Neural progenitor cell (in vitro differentiated cells): Measurements from ENCODE around the gene CAMK1G. TPM values are rescaled to one million over a fixed set of nuclear protein-coding genes. Genes with fewer than 3 reads are reported as not detected.
A peak's percentile ranks its signal among the peaks of the same experiment; 100 is the strongest.

Source experiments
- DNase-seq: peaks from one replicate; pipeline ENCODE4 v3.0.0-alpha.2; 2016; ENCODE audit warnings: low spot score
- H2AFZ ChIP-seq: fragments of 200-600 bp; sonication (generic); replicated peaks from 2 replicates; pipeline ENCODE4 v1.6.1; 2016; ENCODE audit warnings: antibody characterized with exemption
- H3F3A ChIP-seq: fragments of 200-600 bp; sonication (generic); 2 replicates; pipeline ENCODE4 v1.6.1; 2016; ENCODE audit warnings: antibody characterized with exemption, low read depth
- H3K27ac ChIP-seq: fragments of 200-600 bp; sonication (generic); 2 replicates; pipeline ENCODE4 v1.5.1; 2016; ENCODE audit warnings: mild to moderate bottlenecking
- H3K27me3 ChIP-seq: fragments of 200-600 bp; sonication (generic); 2 replicates; pipeline ENCODE4 v1.6.1; 2016; ENCODE audit warnings: mild to moderate bottlenecking, moderate library complexity
- H3K36me3 ChIP-seq: fragments of 200-600 bp; sonication (generic); 2 replicates; pipeline ENCODE4 v1.5.1; 2016
- H3K4me1 ChIP-seq: fragments of 200-600 bp; sonication (generic); 2 replicates; pipeline ENCODE4 v1.6.1; 2016; ENCODE audit warnings: mixed run types
- H3K4me2 ChIP-seq: fragments of 200-600 bp; sonication (generic); 2 replicates; pipeline ENCODE4 v1.6.1; 2016
- H3K4me3 ChIP-seq: fragments of 200-600 bp; sonication (generic); 2 replicates; pipeline ENCODE4 v1.5.1; 2016
- H3K79me2 ChIP-seq: fragments of 200-600 bp; sonication (generic); 2 replicates; pipeline ENCODE4 v1.6.1; 2016; ENCODE audit warnings: low read depth
- H3K9ac ChIP-seq: fragments of 200-600 bp; sonication (generic); 2 replicates; pipeline ENCODE4 v1.6.1; 2016
- H3K9me3 ChIP-seq: fragments of 200-600 bp; sonication (generic); 2 replicates; pipeline ENCODE4 v1.5.1; 2016; ENCODE audit warnings: low read depth
- H4K20me1 ChIP-seq: fragments of 200-600 bp; sonication (generic); 2 replicates; pipeline ENCODE4 v1.6.1; 2016; ENCODE audit warnings: low read depth
- H3K27ac Mint-ChIP-seq: 3 replicates; pipeline ENCODE4 v1.8.0; 2021; ENCODE audit warnings: mixed read lengths
- H3K27me3 Mint-ChIP-seq: 2 replicates; pipeline ENCODE4 v1.8.0; 2022; ENCODE audit warnings: low read depth, mild to moderate bottlenecking, inconsistent platforms, moderate library complexity, mixed read lengths; ENCODE audit not compliant: insufficient read depth
- H3K36me3 Mint-ChIP-seq: 3 replicates; pipeline ENCODE4 v1.8.0; 2021; ENCODE audit warnings: mixed read lengths
- H3K4me1 Mint-ChIP-seq: 3 replicates; pipeline ENCODE4 v1.8.0; 2021; ENCODE audit warnings: mixed read lengths
- H3K4me3 Mint-ChIP-seq: 3 replicates; pipeline ENCODE4 v1.8.0; 2021; ENCODE audit warnings: mild to moderate bottlenecking, moderate library complexity, mixed read lengths
- H3K9me3 Mint-ChIP-seq: 3 replicates; pipeline ENCODE4 v1.8.0; 2020; ENCODE audit warnings: mixed read lengths
- CTCF ChIP-seq: fragments of 200-600 bp; sonication (generic); IDR thresholded peaks from 2 replicates; pipeline ENCODE4 v1.5.1; 2017; ENCODE audit warnings: antibody characterized with exemption, mild to moderate bottlenecking
- EZH2 ChIP-seq: fragments of 200-600 bp; sonication (generic); IDR thresholded peaks from 2 replicates; pipeline ENCODE4 v1.6.1; 2017; ENCODE audit warnings: antibody characterized with exemption, mild to moderate bottlenecking, moderate library complexity
- EZH2phosphoT487 ChIP-seq: fragments of 200-600 bp; sonication (generic); IDR thresholded peaks from 2 replicates; pipeline ENCODE4 v1.6.1; 2017; ENCODE audit warnings: antibody characterized with exemption
- total RNA-seq: library from RNA; depleted of rRNA; stranded (reverse); fragments of >200 nt; gene quantifications from 2 replicates; pipeline ENCODE4 v1.2.3, GENCODE V29; 2015; ENCODE audit warnings: low replicate concordance

Gene CAMK1G
- total RNA-seq, 1 donor from 2014 or later: 3.6 TPM

- Mint-ChIP-seq H3K9me3 (no peaks in the 10 kb centered on the region), H3K4me1 (peaks cover 37% of the 10 kb centered on the region), H3K27me3 (peaks cover 9% of the 10 kb centered on the region), H3K4me3 (no peak overlapping the region), H3K27ac (no peak overlapping the region), H3K36me3 (no peaks in the 10 kb centered on the region)
- no peak overlapping the region for H3K9ac ChIP-seq
- no peak overlapping the region for H2AFZ ChIP-seq
- H4K20me1 ChIP-seq: no peaks in the 10 kb centered on the region
- H3K4me2 ChIP-seq: no peak overlapping the region
- no peaks in the 10 kb centered on the region for H3F3A ChIP-seq
- H3K36me3 ChIP-seq: no peaks in the 10 kb centered on the region
- no peaks in the 10 kb centered on the region for H3K27me3 ChIP-seq
- no peaks in the 10 kb centered on the region for H3K9me3 ChIP-seq
- TF ChIP-seq EZH2 (no peak), EZH2phosphoT487 (no peak), CTCF (no peak)
- no peak for DNase-seq
- peaks cover 4% of the 10 kb centered on the region for H3K4me1 ChIP-seq
- H3K4me3 ChIP-seq: no peak overlapping the region
- no peak overlapping the region for H3K27ac ChIP-seq
- H3K79me2 ChIP-seq: no peaks in the 10 kb centered on the region
These were observed 66.9 kb downstream of the CAMK1G start for GRCh38 chr1:209650454-209650853.

- Histone ChIP-seq H3K79me2 (no peaks in the 10 kb centered on the region), H3K9ac (no peak overlapping the region), H4K20me1 (no peaks in the 10 kb centered on the region), H3F3A (no peaks in the 10 kb centered on the region), H3K4me1 (peaks cover 4% of the 10 kb centered on the region), H3K4me2 (no peak overlapping the region), H2AFZ (no peak overlapping the region), H3K4me3 (no peak overlapping the region), H3K27me3 (no peaks in the 10 kb centered on the region), H3K27ac (no peak overlapping the region), H3K9me3 (no peaks in the 10 kb centered on the region), H3K36me3 (no peaks in the 10 kb centered on the region)
- Mint-ChIP-seq H3K4me1 (peaks cover 33% of the 10 kb centered on the region), H3K9me3 (no peaks in the 10 kb centered on the region), H3K27me3 (peaks cover 9% of the 10 kb centered on the region), H3K36me3 (no peaks in the 10 kb centered on the region), H3K4me3 (no peak overlapping the region), H3K27ac (peak overlapping the region; percentile 65)
- no peak for DNase-seq
- TF ChIP-seq CTCF (no peak), EZH2phosphoT487 (no peak), EZH2 (no peak)
These were observed 67.6 kb downstream of the CAMK1G start for GRCh38 chr1:209651138-209651587.

- H3K9me3 ChIP-seq: no peaks in the 10 kb centered on the region
- no peak within 1 kb of the TSS for H3K27ac ChIP-seq
- H3K4me1 Mint-ChIP-seq: peaks cover 26% of the 10 kb centered on the region
- H3K79me2 ChIP-seq: no peaks in the 10 kb centered on the region
- no peaks in the 10 kb centered on the region for H3K9me3 Mint-ChIP-seq
- peak within 1 kb of the TSS; percentile 83 for H3K27ac Mint-ChIP-seq
- H3K27me3 ChIP-seq: no peaks in the 10 kb centered on the region
- peaks cover 9% of the 10 kb centered on the region for H3K27me3 Mint-ChIP-seq
- H3K4me3 Mint-ChIP-seq: no peak within 1 kb of the TSS
- H3K4me3 ChIP-seq: no peak within 1 kb of the TSS
- TF ChIP-seq EZH2 (no peak), CTCF (no peak)
- H3K4me1 ChIP-seq: peaks cover 4% of the 10 kb centered on the region
- H3K4me2 ChIP-seq: no peak within 1 kb of the TSS
- H3K36me3 Mint-ChIP-seq: no peaks in the 10 kb centered on the region
- no peak for DNase-seq
- H2AFZ ChIP-seq: no peak within 1 kb of the TSS
- H3K36me3 ChIP-seq: no peaks in the 10 kb centered on the region
- H3K9ac ChIP-seq: no peak within 1 kb of the TSS
- H3F3A ChIP-seq: no peaks in the 10 kb centered on the region
- no peaks in the 10 kb centered on the region for H4K20me1 ChIP-seq
These were observed 68.7 kb downstream of the CAMK1G start, which contains the start of gene LAMB3 for GRCh38 chr1:209652121-209652735. TSS of gene LAMB3 (minus strand) at chr1:209652425. CDS start at chr1:209650944, 1,481 bp downstream.
